GM21737 (cell line): ENCODE measurements around the gene SNX10.

ENCODE experiments used
- ATAC-seq: cut with Tn5 transposase; IDR thresholded peaks from one replicate; pipeline ENCODE4 v1.9.1; 2021; ENCODE audit warnings: mild to moderate bottlenecking, moderate library complexity; ENCODE audit not compliant: unreplicated experiment

SNX10 gene

GRCh38 chr7:26295586-26295985 is 3.9 kb downstream of the SNX10 start:
- no peak for ATAC-seq

- ATAC-seq = no peak
Observed at GRCh38 chr7:26298472-26299058, 6.9 kb downstream of the SNX10 start.

GRCh38 chr7:26305090-26305868 is 13.6 kb downstream of the SNX10 start:
- peak; percentile 73 for ATAC-seq

GRCh38 chr7:26305869-26306665 is 14.4 kb downstream of the SNX10 start:
- no peak for ATAC-seq

- no peak for ATAC-seq
Observed at GRCh38 chr7:26306790-26307189, 15.1 kb downstream of the SNX10 start.

- no peak for ATAC-seq
Observed at GRCh38 chr7:26307226-26307625, 15.6 kb downstream of the SNX10 start.

GRCh38 chr7:26307791-26308190 is 16.1 kb downstream of the SNX10 start:
- no peak for ATAC-seq

- ATAC-seq = no peak
Observed at GRCh38 chr7:26308551-26308950, 16.9 kb downstream of the SNX10 start.

- ATAC-seq = no peak
Observed at GRCh38 chr7:26309089-26309488, 17.4 kb downstream of the SNX10 start.

- ATAC-seq = no peak
Observed at GRCh38 chr7:26311798-26312197, 20.1 kb downstream of the SNX10 start.

- no peak for ATAC-seq
Observed at GRCh38 chr7:26317211-26317610, 25.5 kb downstream of the SNX10 start.

- no peak for ATAC-seq
Observed at GRCh38 chr7:26318921-26319320, 27.3 kb downstream of the SNX10 start.

- no peak for ATAC-seq
Observed at GRCh38 chr7:26319636-26320035, 28.0 kb downstream of the SNX10 start.

GRCh38 chr7:26320878-26321277 is 29.2 kb downstream of the SNX10 start:
- no peak for ATAC-seq

GRCh38 chr7:26321435-26321834 is 29.8 kb downstream of the SNX10 start:
- ATAC-seq = no peak

- no peak for ATAC-seq
Observed at GRCh38 chr7:26326211-26326610, 34.5 kb downstream of the SNX10 start.

GRCh38 chr7:26328498-26329390 is 37.1 kb downstream of the SNX10 start:
- no peak for ATAC-seq

- ATAC-seq = no peak
Observed at GRCh38 chr7:26329520-26330255, 38.0 kb downstream of the SNX10 start.

- ATAC-seq = no peak
Observed at GRCh38 chr7:26331113-26331512, 39.5 kb downstream of the SNX10 start.

- ATAC-seq = no peak
Observed at GRCh38 chr7:26331789-26332188, 40.1 kb downstream of the SNX10 start.
